KBM-7 (cell line): Measurements from ENCODE around the gene PPP6C.
"Not testable (repeated sequence)": the region's sequence is repeated elsewhere in the genome, so short reads cannot be mapped to it uniquely, and the experiment has no call there.

ENCODE experiments used
- DNase-seq: peaks from one replicate; pipeline ENCODE4 v3.0.0-alpha.2; 2015
- in situ Hi-C: fragments of 300-500 bp; cut with MboI; formaldehyde crosslinking; loops from 2 replicates; pipeline ENCODE4 v1.14.3; 2020; ENCODE audit warnings: low sequenced_read_pairs, low pct_unique_long_range_greater_than_20kb, mixed read lengths

PPP6C gene

GRCh38 chr9:125146247-125146646, 43.4 kb downstream of the PPP6C start:
- in situ Hi-C loops = no loop called here
- DNase-seq = no peak

DNA sequence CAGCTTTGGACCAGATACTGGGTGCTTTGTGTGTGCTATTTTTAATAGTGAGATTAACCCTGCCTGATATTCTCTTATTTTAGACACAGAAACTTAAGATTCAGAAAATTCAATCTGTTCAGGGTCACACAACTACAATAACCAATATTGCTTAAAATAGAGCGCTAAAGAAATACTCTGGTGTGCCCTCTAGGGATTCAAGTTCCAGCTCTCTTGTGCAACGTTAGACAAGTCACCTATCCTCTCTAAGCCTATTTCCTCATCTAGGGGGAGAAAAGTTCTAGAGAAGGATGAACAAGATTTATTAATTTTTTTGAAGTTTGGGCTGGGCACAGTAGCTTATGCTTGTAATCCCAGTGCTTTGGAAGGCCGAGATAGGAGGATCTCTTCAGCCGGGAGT, 44.2 kb downstream of the PPP6C start:
- DNase-seq = no peak
- in situ Hi-C loops = no loop called here

GRCh38 chr9:125143377-125144090, 46.1 kb downstream of the PPP6C start, which contains the start of gene SCAI:
Gene SCAI, minus strand, starts transcription at chr9:125143528. Its CDS starts 91 bp downstream, at chr9:125143437.
- in situ Hi-C loops = no loop called here
- peak; percentile 99 for DNase-seq

DNA sequence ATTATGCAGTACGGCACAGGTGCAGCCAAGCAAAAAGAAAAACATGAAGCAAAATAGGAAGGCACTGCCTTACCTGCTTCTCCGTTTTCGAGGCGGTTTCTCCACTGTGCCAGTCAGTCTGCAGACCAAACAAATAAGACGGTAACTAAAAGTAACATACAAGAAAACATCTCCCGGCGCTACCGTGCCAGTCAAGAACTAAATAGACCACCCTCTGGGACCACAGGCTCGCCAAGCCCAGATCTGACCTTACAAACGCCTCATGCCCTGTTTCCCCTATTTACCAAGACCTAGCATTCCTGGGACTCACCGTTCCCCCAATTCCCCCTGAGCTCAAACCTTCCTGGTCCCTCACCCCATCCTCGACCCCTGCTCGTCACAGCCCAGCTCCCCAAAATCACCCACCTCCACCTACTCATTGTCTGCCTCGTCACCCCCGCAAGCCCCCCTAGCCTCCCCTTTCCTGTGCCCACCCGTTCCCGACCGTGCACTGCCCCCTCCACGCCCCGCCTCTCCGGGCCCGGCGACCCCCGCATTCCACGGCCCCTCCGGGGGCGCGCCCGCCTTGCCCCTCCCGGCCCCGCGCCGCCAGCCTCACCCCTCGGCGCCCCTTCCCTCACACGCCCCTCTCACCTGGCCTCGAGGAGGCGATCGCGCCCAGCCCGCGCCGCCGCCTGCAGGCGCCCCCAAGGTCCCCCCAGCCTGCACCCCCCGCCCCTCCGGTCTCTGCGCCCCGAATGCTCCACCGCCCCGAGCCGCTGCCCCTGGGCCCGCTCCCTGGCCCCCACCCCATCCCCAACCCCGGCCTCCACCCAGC, 46.8 kb downstream of the PPP6C start:
- DNase-seq = no peak
- in situ Hi-C loops = no loop called here

- in situ Hi-C loops = no loop called here
These were observed 47.9 kb downstream of the PPP6C start for GRCh38 chr9:125141751-125142150.

DNA sequence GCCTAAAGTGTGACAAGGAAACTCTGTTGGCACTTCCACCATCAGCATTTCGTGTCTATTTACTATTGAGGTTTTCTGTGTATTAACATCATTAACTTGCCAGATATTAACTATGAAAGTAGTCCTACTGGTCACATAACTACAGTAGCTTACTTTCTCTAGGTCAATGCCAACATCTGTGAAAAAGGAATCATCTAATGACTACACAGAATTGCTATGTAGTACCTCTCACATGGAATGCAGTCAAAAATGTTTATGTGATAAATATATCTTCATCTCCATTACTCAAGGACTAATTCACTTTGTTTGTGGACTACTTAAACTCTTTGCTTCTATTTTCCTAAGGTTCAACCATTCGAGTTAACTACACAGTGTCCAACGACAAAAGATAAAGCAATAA, 48.4 kb downstream of the PPP6C start:
- no peak for DNase-seq
- in situ Hi-C loops = no loop called here

More at GRCh38 chr9:125141751-125142150, 47.9 kb downstream of the PPP6C start:
- DNase-seq = no peak

- DNase-seq = no peak
- in situ Hi-C loops = no loop called here
These were observed 49.0 kb downstream of the PPP6C start for GRCh38 chr9:125140576-125140975.

DNA sequence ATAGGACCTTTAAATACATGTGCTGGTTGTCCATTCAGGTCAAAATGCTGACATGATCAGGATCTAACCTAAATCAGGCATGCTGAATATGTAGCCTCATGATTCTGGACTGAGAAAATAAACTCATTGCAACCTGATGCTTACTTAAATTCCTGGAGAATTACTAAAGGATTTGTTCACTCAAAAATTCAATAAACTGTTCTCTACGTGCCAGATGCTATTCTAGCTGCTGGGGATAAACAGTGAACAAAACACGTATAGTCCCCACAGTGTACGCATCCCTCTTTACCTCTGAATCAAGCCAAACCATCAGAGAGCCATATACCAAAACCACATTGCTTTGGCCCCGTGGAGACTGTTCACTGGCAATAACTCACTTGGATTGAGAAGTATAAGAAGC, 52.4 kb downstream of the PPP6C start:
- DNase-seq = no peak
- in situ Hi-C loops = no loop called here

GRCh38 chr9:125134976-125135375, 54.6 kb downstream of the PPP6C start:
- DNase-seq = no peak
- in situ Hi-C loops = no loop called here

DNA sequence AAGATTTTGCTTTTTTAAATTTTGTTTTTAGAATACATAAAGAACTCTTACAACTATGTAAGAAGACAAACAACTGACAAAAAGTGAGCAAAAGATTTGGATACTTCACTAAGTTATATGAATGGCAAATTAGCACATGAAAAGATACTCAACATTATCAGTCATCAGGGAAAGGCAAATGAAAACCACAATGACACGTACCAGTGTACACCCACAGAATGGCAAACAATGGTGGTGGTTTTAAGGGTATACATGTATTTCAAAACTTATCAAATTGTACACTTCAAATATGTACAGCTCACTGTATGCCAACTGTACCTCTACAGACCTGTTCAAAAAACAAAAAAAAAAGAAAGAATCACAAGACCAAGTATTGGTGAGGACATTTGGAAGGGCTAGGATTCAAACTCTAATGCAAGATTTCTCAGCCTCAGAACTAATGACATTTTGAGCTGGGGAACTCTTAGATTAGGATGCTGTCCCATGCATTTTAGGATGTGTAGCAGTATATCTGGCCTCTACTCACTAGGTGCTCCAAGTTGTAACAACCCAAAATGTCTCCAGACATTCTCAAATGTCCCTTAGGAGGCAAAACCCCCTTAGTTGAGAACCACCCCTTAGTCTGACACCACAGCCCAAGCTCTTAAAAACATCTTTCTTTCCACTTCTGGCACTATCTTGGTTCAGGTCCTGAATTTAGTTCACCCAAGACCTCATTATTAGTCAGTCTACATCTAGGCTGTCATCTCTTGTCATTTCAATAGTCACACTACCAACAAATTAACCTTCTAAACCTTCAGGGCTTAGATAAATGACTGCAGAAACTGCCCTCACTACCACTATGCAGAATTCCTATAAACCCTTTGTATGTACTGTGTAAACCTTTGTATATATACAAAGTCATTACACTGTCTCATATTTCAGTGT, 55.9 kb downstream of the PPP6C start:
- in situ Hi-C loops = no loop called here

GRCh38 chr9:125131778-125132177, 57.8 kb downstream of the PPP6C start:
- in situ Hi-C loops = no loop called here
- no peak for DNase-seq

More for the DNA sequence above, 55.9 kb downstream of the PPP6C start:
- no peak for DNase-seq

GRCh38 chr9:125126019-125126746, 63.4 kb downstream of the PPP6C start:
- in situ Hi-C loops = no loop called here
- peak; percentile 91 for DNase-seq

DNA sequence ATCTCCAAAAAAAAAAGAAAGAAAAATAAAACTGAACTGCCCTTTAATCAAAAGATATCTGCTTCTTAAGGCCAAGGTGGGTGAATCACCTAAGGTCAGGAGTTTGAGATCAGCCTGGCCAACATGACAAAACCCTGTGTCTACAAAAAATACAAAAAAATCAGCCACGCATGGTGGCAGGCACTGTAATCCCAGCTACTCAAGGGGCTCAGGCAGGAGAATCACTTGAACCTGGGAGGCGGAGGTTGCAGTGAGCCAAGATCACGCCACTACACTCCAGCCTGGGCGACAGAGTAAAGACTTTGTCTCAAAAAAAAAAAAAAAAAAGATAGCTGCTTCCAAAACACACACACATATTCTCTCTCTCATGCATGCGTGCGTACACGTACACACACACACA, 64.1 kb downstream of the PPP6C start:
- no peak for DNase-seq
- in situ Hi-C loops = no loop called here

GRCh38 chr9:125121146-125121545, 68.5 kb downstream of the PPP6C start:
- in situ Hi-C loops = no loop called here
- no peak for DNase-seq

GRCh38 chr9:125119643-125120286, 69.8 kb downstream of the PPP6C start:
- in situ Hi-C loops = no loop called here
- DNase-seq = peak; percentile 27

- in situ Hi-C loops, DNase-seq: not testable (repeated sequence)
These were observed 70.9 kb downstream of the PPP6C start for GRCh38 chr9:125118696-125119095.

DNA sequence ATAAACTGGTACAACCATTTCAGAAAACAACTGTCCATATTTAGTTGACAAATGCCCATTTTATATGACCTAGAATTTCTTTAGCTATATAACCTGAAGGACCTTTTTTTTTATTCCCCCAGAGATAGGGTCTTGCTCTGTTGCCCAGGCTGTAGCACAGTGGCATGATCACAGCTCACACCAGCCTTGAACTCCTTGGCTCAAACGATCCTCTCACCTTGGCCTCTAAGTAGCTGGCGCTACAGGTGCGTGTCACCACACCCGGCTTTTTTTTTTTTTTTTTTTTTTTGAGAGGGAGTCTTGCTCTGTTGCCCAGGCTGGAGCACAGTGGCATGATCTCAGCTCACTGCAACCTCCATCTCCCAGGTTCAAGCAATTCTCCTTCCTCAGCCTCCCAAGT, 75.1 kb downstream of the PPP6C start:
- in situ Hi-C loops, DNase-seq: not testable (repeated sequence)

DNA sequence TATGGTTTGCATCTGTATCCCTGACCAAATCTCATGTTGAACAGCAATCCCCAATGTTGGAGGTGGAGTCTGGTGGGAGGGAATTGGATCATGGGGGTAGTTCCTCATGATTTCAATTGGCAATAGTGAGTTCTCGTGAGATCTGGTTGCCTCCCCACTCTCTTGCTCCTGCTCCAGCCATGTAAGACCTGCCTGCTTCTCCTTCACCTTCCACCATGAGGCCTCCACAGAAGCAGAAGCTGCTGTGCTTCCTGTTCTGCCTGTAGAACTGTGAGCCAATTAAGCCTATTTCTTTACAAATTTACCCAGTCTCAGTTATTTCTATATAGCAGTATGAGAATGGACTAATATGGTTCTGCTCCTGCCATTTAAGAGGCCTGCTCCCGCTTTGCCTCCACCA, 79.1 kb downstream of the PPP6C start:
- in situ Hi-C loops = no loop called here

More for the DNA sequence above, 79.1 kb downstream of the PPP6C start:
- peak; percentile 16 for DNase-seq
